H9 (cell line): Measurements from ENCODE around the gene MYF6. TPM values are rescaled to one million over a fixed set of nuclear protein-coding genes. Genes with fewer than 3 reads are reported as not detected.
A peak's percentile ranks its signal among the peaks of the same experiment; 100 is the strongest.
"Not testable (repeated sequence)": the region's sequence is repeated elsewhere in the genome, so short reads cannot be mapped to it uniquely, and the experiment has no call there.

Experiments used
- DNase-seq: peaks from one replicate; pipeline ENCODE4 v3.0.0-alpha.2; 2017
- H2AFZ ChIP-seq: one replicate; pipeline ENCODE4 v1.6.1; 2013; ENCODE audit warnings: mild to moderate bottlenecking, low read length, control low read depth, moderate library complexity
- H2AK5ac ChIP-seq: 2 replicates; pipeline ENCODE4 v1.6.1; 2013; ENCODE audit warnings: low read length, control low read depth, mixed read lengths; ENCODE audit not compliant: insufficient read length
- H2BK120ac ChIP-seq: one replicate; pipeline ENCODE4 v1.6.1; 2013; ENCODE audit warnings: low read depth, mild to moderate bottlenecking, low read length, control low read depth, inconsistent platforms; ENCODE audit not compliant: poor library complexity, severe bottlenecking
- H2BK12ac ChIP-seq: 2 replicates; pipeline ENCODE4 v1.6.1; 2013; ENCODE audit warnings: low read length, control low read depth, mixed read lengths, low read depth; ENCODE audit not compliant: insufficient read length
- H2BK15ac ChIP-seq: 2 replicates; pipeline ENCODE4 v1.6.1; 2013; ENCODE audit warnings: low read depth, low read length, control low read depth
- H2BK20ac ChIP-seq: one replicate; pipeline ENCODE4 v1.6.1; 2013; ENCODE audit warnings: low read depth, mild to moderate bottlenecking, low read length, control low read depth, inconsistent platforms; ENCODE audit not compliant: poor library complexity, severe bottlenecking
- H2BK5ac ChIP-seq: 2 replicates; pipeline ENCODE4 v1.6.1; 2013; ENCODE audit warnings: low read length, control low read depth, mixed read lengths; ENCODE audit not compliant: insufficient read length
- H3K14ac ChIP-seq: 2 replicates; pipeline ENCODE4 v1.6.1; 2013; ENCODE audit warnings: low read length, control low read depth; ENCODE audit not compliant: insufficient read depth
- H3K18ac ChIP-seq: 2 replicates; pipeline ENCODE4 v1.6.1; 2013; ENCODE audit warnings: low read depth, mild to moderate bottlenecking, mixed read lengths, low read length, control low read depth; ENCODE audit not compliant: insufficient read length
- H3K23ac ChIP-seq: 2 replicates; pipeline ENCODE4 v1.6.1; 2013; ENCODE audit warnings: low read length, control low read depth, mixed read lengths, low read depth; ENCODE audit not compliant: insufficient read length
- H3K23me2 ChIP-seq: 2 replicates; pipeline ENCODE4 v1.6.1; 2013; ENCODE audit warnings: low read depth, mild to moderate bottlenecking, mixed read lengths, low read length, control low read depth; ENCODE audit not compliant: insufficient read length, poor library complexity, severe bottlenecking
- H3K27ac ChIP-seq: 2 replicates; pipeline ENCODE4 v1.5.1; 2013; ENCODE audit warnings: low read length, control low read depth, mixed read lengths, low read depth; ENCODE audit not compliant: insufficient read length
- H3K27me3 ChIP-seq: 2 replicates; pipeline ENCODE4 v1.6.1; 2013; ENCODE audit warnings: low read length, control low read depth, inconsistent platforms; ENCODE audit not compliant: insufficient read depth
- H3K4ac ChIP-seq: 2 replicates; pipeline ENCODE4 v1.6.1; 2013; ENCODE audit warnings: low read depth, mild to moderate bottlenecking, control low read depth, inconsistent platforms, low read length, moderate library complexity
- H3K4me1 ChIP-seq: 2 replicates; pipeline ENCODE4 v1.6.1; 2013; ENCODE audit warnings: low read length, control low read depth, inconsistent platforms; ENCODE audit not compliant: insufficient read depth
- H3K4me2 ChIP-seq: 2 replicates; pipeline ENCODE4 v1.6.1; 2013; ENCODE audit warnings: low read length, control low read depth, mixed read lengths; ENCODE audit not compliant: insufficient read length, insufficient read depth
- H3K56ac ChIP-seq: 2 replicates; pipeline ENCODE4 v1.6.1; 2013; ENCODE audit warnings: low read depth, mild to moderate bottlenecking, mixed read lengths, low read length, control low read depth; ENCODE audit not compliant: insufficient read length
- H3K79me1 ChIP-seq: 2 replicates; pipeline ENCODE4 v1.6.1; 2013; ENCODE audit warnings: low read depth, mild to moderate bottlenecking, moderate library complexity, low read length, control low read depth, inconsistent platforms; ENCODE audit not compliant: insufficient read depth, poor library complexity, severe bottlenecking
- H3K79me2 ChIP-seq: 2 replicates; pipeline ENCODE4 v1.6.1; 2013; ENCODE audit warnings: low read length, control low read depth, inconsistent platforms; ENCODE audit not compliant: insufficient read depth
- H3K9ac ChIP-seq: 2 replicates; pipeline ENCODE4 v1.6.1; 2013; ENCODE audit warnings: low read length, control low read depth, mixed read lengths; ENCODE audit not compliant: insufficient read length; ENCODE audit errors: extremely low read depth
- H3K9me3 ChIP-seq: one replicate; pipeline ENCODE4 v1.6.1; 2013; ENCODE audit warnings: low read depth, low read length, inconsistent platforms; ENCODE audit not compliant: control insufficient read depth
- H3T11ph ChIP-seq: one replicate; pipeline ENCODE4 v1.6.1; 2013; ENCODE audit warnings: mild to moderate bottlenecking, low read length, control low read depth, inconsistent platforms
- H4K20me1 ChIP-seq: one replicate; pipeline ENCODE4 v1.6.1; 2013; ENCODE audit not compliant: control insufficient read depth, insufficient read length, insufficient read depth
- H4K5ac ChIP-seq: 2 replicates; pipeline ENCODE4 v1.6.1; 2013; ENCODE audit warnings: low read depth, mild to moderate bottlenecking, mixed read lengths, low read length, control low read depth; ENCODE audit not compliant: insufficient read length
- H4K8ac ChIP-seq: replicated peaks from 2 replicates; pipeline ENCODE4 v1.6.1; 2013; ENCODE audit warnings: low read length, control low read depth, mixed read lengths, low read depth; ENCODE audit not compliant: insufficient read length
- H4K91ac ChIP-seq: 2 replicates; pipeline ENCODE4 v1.6.1; 2013; ENCODE audit warnings: low read depth, mild to moderate bottlenecking, moderate library complexity, mixed read lengths, low read length, control low read depth; ENCODE audit not compliant: insufficient read length
- H3K27ac Mint-ChIP-seq, 3 experiments: 2 replicates in 2 of 3; 3 replicates in 1 of 3; pipeline ENCODE4 v1.8.0; 2020 to 2021; ENCODE audit warnings: mixed read lengths in 3 of 3, mild to moderate bottlenecking in 1 of 3, moderate library complexity in 1 of 3
- H3K27me3 Mint-ChIP-seq: 2 replicates; pipeline ENCODE4 v1.8.0; 2021; ENCODE audit warnings: low read depth, mild to moderate bottlenecking, moderate library complexity, mixed read lengths
- H3K36me3 Mint-ChIP-seq, 3 experiments: 2 replicates in 2 of 3; 3 replicates in 1 of 3; pipeline ENCODE4 v1.8.0; 2020 to 2021; ENCODE audit warnings: low read depth in 3 of 3, mixed read lengths in 3 of 3; ENCODE audit not compliant: insufficient read depth in 1 of 3
- H3K4me1 Mint-ChIP-seq, 2 experiments: 2 replicates each; pipeline ENCODE4 v1.8.0; 2020; ENCODE audit warnings: mixed read lengths in 2 of 2
- H3K4me3 Mint-ChIP-seq, 2 experiments: 2 replicates in 1 of 2; 3 replicates in 1 of 2; pipeline ENCODE4 v1.8.0; 2020 to 2021; ENCODE audit warnings: mild to moderate bottlenecking in 2 of 2, mixed read lengths in 2 of 2, moderate library complexity in 1 of 2
- H3K9me3 Mint-ChIP-seq, 2 experiments: 2 replicates in 1 of 2; 3 replicates in 1 of 2; pipeline ENCODE4 v1.8.0; 2020; ENCODE audit warnings: mild to moderate bottlenecking in 2 of 2, mixed read lengths in 2 of 2, moderate library complexity in 1 of 2
- CTCF ChIP-seq: fragments of 200-600 bp; sonication (generic); conservative IDR thresholded peaks from 3 replicates; pipeline ENCODE4 v1.8.0; 2021; ENCODE audit warnings: antibody characterized with exemption, mild to moderate bottlenecking
- WGBS: extraction: QIAGEN DNeasy Blood & Tissue Kit; methylation state at CpG from one replicate; pipeline ENCODE4 v1.1.7; 2013; ENCODE audit warnings: missing lambda C conversion rate, low lambda C conversion rate, mixed read lengths; ENCODE audit not compliant: insufficient read length; ENCODE audit errors: extremely low coverage; 5-methylcytosine and 5-hydroxymethylcytosine counted together
- total RNA-seq: library from RNA; stranded (reverse); gene quantifications from 2 replicates; pipeline ENCODE4 v1.2.1, GENCODE V29; 2021

MYF6 gene
- total RNA-seq, 1 experiment from 2014 or later, result not detected

- Histone ChIP-seq H2BK120ac (no peak overlapping the region), H2AK5ac (no peak overlapping the region), H2BK15ac (no peak overlapping the region), H3K14ac (no peak overlapping the region), H2BK20ac (no peak overlapping the region), H2BK5ac (no peak overlapping the region), H4K5ac (no peak overlapping the region), H3K79me1 (no peaks in the 10 kb centered on the region), H3K4ac (no peak overlapping the region), H2AFZ (no peak overlapping the region), H3K23ac (no peak overlapping the region), H3K4me2 (no peak overlapping the region), H3K23me2 (no peaks in the 10 kb centered on the region), H4K20me1 (no peaks in the 10 kb centered on the region), H3K27me3 (no peaks in the 10 kb centered on the region), H3K79me2 (no peaks in the 10 kb centered on the region), H3K18ac (no peak overlapping the region), H3K9ac (no peak overlapping the region), H3K9me3 (no peaks in the 10 kb centered on the region), H4K91ac (no peak overlapping the region), H3K27ac (no peak overlapping the region), H3K4me1 (no peaks in the 10 kb centered on the region), H2BK12ac (no peak overlapping the region), H3T11ph (no peak overlapping the region), H3K56ac (no peak overlapping the region), H4K8ac (no peak overlapping the region)
- DNase-seq, result no peak
- TF ChIP-seq CTCF, result no peak
- Mint-ChIP-seq H3K4me1 (peaks cover 6 to 8% of the 10 kb centered on the region in 2 experiments), H3K27ac (no peak overlapping the region), H3K9me3 (no peaks in the 10 kb centered on the region), H3K4me3 (no peak overlapping the region), H3K27me3 (peaks cover 1% of the 10 kb centered on the region; the same call in 1 of the 2 replicates), H3K36me3 (no peaks in the 10 kb centered on the region)
- WGBS, result no CpG with 5 or more reads among the region's 5 CpGs
Observed at GRCh38 chr12:80670214-80670613, 37.2 kb upstream of the MYF6 start.

GRCh38 chr12:80676042-80676636 lies 31.3 kb upstream of the MYF6 start:
- H3K27me3 Mint-ChIP-seq, result not testable (repeated sequence)

More at GRCh38 chr12:80676042-80676636, 31.3 kb upstream of the MYF6 start:
- Mint-ChIP-seq H3K27ac (peak overlapping the region in 2 of 3 experiments; percentile 79 to 84; a peak in 3 of 7 replicates), H3K4me1 (peaks cover 13 to 17% of the 10 kb centered on the region in 2 experiments)
- not testable (repeated sequence) for H3K27me3 ChIP-seq, H3K79me2 ChIP-seq, H2AFZ ChIP-seq, H4K91ac ChIP-seq, H3K14ac ChIP-seq, H3K9me3 Mint-ChIP-seq, H2BK15ac ChIP-seq, H3K4me1 ChIP-seq, H4K8ac ChIP-seq, H3K56ac ChIP-seq, H4K5ac ChIP-seq, H3K9ac ChIP-seq, H2BK5ac ChIP-seq, H3K36me3 Mint-ChIP-seq, H3K9me3 ChIP-seq, H3T11ph ChIP-seq, H3K23me2 ChIP-seq, H3K23ac ChIP-seq, H2AK5ac ChIP-seq, H4K20me1 ChIP-seq, H2BK20ac ChIP-seq, H3K18ac ChIP-seq, H2BK120ac ChIP-seq, H3K4me2 ChIP-seq, H3K79me1 ChIP-seq, H3K27ac ChIP-seq, H2BK12ac ChIP-seq, H3K4me3 Mint-ChIP-seq, H3K4ac ChIP-seq
- no CpG with 5 or more reads among the region's 13 CpGs for WGBS
- DNase-seq, result peak; percentile 28
